NCI-H2081 (cell line): Measurements from ENCODE around the gene GOLT1B.
"Not testable (repeated sequence)": the region's sequence is repeated elsewhere in the genome, so short reads cannot be mapped to it uniquely, and the experiment has no call there.

Source experiments
- DNase-seq, 2 experiments: peaks; one replicate each; lab custom pipeline; 2025; lab: John Stamatoyannopoulos, UW

Gene GOLT1B

DNA sequence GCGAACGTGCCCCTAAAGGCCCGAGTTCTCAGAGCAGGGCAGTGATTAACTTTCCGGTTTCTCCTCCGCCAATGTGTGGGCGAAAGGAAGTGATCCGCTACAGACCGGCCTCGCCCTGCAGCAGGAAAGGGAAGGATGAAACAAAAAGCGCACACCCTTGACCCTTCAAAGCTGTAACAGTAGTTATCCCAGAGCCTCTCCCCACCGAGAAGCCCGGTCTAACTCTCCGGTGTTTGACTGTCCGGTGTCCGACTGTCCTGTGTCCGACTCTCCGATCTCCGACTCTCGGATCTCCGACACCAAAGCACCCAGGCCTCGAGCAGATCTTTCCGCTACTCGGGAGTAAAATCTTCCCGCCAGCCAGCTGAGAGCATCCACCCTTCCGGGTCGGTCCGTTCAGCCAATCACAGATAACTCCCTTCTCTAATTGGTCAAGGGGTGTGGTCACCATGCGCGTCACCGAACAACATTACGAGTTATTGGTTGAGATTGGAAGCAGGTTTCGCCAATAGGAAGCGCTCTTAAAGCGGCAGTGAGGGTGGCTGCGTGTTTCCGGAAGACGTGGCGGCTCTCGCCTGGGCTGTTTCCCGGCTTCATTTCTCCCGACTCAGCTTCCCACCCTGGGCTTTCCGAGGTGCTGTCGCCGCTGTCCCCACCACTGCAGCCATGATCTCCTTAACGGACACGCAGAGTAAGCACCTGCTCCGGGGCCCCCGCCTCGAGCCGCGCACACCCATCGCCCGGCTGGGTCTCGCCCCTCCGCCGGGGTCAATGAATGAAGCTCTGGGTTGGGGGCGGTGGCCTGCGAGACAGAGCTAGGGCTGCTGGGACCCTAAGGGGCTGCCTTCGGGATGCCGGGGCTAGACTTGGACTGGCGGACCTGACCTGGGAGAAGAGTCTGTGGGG, at the start of gene GOLT1B, which contains the start of gene RECQL:
Gene GOLT1B, plus strand, starts transcription at position 532 of the 906 bp plus-strand sequence. Its CDS starts 135 bp downstream, at position 667.
Gene RECQL, minus strand, starts transcription at position 378 of the 906 bp plus-strand sequence. CDS start 2,065 bp downstream, outside the sequence.
- peak; percentile 96 to 98 for DNase-seq

- no peak for DNase-seq
These were observed 48.2 kb upstream of the GOLT1B start for GRCh38 chr12:21453312-21453852.

DNA sequence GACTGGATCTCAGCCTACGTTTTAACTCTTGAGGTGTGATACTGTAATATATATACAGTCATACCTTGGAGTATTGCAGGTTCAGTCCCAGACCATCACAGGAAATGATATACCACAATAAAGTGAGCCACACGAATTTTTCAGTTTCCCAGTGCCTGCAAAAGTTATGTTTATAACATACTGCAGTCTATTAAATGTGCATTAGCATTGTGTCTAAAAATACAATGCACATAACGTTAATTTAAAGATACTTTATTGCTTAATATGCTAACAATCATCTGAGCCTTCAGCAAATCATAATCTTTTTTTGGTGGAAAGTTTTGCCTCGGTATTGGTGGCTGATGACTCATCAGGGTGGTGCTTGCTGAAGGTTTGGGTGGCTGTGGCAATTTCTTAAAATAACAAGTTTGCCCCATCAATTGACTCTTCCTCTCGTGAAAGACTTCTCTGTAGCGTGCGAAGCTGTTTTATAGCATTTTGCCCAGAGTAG, 45.3 kb upstream of the GOLT1B start:
- no peak for DNase-seq

DNA sequence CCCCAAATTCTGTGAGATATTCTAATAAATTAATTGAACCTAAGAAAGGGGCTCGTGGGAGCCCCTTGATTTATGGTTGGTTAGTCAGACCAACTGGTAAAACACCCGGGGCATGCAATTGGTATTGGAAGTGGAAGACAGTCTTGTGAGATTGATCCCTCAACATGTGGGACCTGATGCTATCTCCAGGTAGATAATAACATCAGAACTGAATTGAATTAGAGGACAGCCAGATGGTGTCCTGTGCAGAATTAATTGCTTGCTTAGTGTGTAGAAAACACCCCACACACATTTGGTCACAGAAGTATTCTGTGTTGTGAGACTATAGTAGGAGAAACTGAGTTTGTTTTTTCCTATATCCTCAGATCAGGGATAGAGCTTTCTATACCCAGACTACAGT, 42.1 kb upstream of the GOLT1B start:
- no peak for DNase-seq

DNA sequence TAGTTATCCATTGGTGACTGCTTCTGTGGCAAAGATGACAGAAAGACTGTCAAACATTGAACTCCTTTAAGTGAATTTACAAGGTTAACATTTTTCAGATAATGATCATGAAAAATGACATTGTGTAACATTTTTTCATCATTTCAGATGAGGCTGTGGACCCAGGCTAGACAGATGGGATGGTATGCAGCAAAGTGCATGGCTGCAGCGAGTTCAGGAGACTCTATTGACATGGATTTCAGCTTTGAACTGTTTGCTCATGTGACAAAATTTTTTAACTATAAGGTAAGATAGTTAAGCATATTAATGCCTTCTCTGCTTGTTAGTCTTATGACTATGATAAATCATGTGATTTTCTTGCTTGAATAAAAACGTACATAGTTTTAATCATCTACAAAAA, 34.3 kb upstream of the GOLT1B start:
- not testable (repeated sequence) for DNase-seq

DNA sequence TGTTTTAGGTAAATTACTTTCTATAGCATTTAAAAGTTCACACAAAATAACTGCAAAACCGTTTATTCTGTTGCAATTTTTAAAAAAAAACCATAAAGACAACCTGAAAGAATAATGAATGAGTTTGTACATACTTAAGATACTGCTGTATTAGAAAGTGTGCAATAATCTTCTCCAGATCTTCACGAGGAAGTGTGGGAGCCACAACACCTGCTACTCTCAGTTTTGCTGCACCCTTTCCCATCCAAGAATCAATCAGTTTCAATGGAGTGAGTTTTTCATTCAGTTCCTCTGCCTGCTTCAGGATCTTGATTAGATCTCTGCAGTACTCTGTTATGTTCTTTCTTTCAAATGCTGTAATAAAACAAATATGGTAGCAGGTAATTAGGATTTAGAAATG, 30.3 kb upstream of the GOLT1B start:
- no peak for DNase-seq

GRCh38 chr12:21472197-21472823, 29.3 kb upstream of the GOLT1B start:
- no peak for DNase-seq

GRCh38 chr12:21475552-21475951, 26.0 kb upstream of the GOLT1B start:
- no peak for DNase-seq

GRCh38 chr12:21476949-21477348, 24.6 kb upstream of the GOLT1B start:
- no peak for DNase-seq

- no peak for DNase-seq
These were observed 22.7 kb upstream of the GOLT1B start for GRCh38 chr12:21478756-21479455.

DNA sequence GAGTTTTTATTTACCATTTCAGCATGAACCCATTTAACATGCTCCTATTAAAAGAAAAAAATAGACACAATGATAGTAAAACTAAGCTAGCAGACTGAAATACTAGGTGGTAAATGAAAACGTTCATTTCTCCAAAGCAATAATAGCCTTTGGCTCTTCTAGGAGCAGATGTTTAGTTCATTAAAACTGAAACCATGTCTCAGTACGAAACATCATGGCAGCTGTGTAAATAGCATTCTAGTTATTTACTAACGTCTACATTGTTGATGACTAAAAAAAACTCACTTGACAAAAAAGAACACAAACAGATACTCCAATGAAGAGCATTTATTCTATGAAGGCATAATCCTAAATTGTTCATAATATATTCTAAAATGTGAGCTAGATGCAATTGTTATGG, 18.1 kb upstream of the GOLT1B start:
- peak in 1 of 2 experiments; percentile 90 for DNase-seq

GRCh38 chr12:21485998-21486397, 15.6 kb upstream of the GOLT1B start:
- DNase-seq, result no peak

DNA sequence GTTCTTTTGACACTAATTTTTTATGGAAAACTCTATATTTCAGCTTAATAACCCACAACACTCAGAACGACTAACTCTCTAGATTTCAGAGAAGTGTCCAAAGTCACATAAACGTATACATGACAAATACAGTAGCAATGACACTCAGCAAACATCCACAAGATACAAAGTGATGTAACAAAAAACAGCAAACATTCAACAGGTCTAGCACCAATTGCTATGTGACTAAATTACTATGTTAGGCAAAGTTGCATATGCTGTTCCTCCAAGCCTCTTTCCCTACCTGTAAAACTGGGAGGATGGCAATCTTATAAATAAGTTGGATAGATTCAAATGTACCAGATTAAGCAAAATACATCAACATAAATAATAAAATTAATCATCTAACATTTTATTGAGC, 1.8 kb upstream of the GOLT1B start:
- no peak for DNase-seq

DNA sequence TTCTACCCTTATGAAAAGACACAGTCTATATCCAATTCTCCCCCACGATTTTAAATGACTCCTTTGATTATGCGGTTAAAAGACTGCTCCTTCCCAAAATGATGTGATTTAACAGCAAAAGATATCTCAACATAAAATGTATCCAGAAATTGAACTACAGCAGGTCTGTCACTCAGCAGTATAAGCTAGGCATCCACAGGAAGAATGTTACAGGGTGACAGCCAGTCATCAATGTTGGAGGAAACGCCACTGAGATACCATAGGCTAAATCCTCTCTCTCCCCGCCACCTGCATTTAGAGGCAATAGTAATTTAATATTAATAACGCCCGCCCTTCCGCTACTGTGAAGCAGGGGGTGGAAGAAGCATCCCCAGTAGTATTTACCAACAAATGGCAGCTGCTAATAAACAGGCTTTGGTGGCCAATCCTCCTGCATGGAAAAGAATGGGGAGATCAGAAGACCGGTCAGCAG, 767 bp upstream of the GOLT1B start:
- DNase-seq, result no peak

GRCh38 chr12:21502164-21502496, 541 bp downstream of the GOLT1B start:
- no peak for DNase-seq

GRCh38 chr12:21502872-21503271, 1.3 kb downstream of the GOLT1B start:
- no peak for DNase-seq

DNA sequence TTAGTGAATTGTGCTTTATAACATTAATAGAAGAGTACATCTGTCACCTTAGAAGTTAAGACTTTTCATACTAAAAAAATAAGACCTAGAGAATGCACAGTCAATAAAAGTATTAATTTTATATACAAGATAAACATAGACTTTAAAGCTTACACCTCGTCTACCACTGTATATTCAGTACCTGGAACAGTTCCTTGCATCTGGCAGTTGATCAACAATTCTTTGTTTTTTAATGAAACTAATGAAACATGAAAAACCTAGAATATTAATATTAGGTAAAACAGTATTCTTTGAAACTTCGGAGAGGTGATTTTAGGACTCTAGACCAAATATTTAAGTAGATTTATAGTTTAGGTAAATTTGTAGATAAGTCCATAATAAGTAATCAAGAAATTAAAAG, 4.3 kb downstream of the GOLT1B start:
- no peak for DNase-seq

- DNase-seq, result no peak
These were observed 6.3 kb downstream of the GOLT1B start for GRCh38 chr12:21507849-21508248.

DNA sequence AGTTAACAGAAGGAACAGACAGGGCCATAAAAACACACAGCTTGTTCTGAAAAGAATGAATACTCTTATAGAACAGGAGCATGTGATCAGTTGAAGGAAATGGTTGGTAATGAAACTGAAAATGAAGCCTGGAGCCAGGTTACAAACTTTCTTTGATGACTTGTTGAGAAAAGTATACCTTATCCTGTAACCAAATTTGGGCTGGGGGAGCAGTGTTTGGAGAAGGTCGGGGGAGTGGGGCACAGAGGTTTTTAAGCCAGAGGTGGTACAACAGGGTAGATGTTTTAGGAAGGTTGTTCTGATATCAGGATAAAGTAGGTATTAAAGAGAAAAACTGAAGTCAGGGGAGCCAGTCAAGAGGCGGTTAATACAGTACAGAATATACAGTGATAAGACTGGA, 8.2 kb downstream of the GOLT1B start:
- DNase-seq, result no peak

- DNase-seq, result no peak
These were observed 14.7 kb downstream of the GOLT1B start for GRCh38 chr12:21516281-21516680.

DNA sequence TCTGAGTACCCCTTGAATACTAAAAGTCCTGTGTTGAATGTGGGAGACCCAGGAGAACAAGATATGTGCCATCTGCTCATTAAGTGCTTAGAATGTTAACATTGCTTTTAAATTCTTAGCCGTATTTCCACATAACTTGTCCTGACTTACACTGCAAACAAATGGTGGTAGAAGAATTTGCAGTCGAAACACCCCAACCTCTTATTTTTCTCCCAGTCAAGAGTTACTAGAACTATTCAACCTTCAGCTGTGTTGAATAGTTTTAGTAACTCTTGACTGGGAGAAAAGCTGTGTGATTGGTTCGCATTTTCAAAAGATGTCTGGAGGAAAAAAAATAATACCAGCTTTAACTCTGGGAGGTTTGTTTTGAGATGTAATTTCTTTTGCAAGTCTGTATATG, 16.9 kb downstream of the GOLT1B start:
- no peak for DNase-seq

DNA sequence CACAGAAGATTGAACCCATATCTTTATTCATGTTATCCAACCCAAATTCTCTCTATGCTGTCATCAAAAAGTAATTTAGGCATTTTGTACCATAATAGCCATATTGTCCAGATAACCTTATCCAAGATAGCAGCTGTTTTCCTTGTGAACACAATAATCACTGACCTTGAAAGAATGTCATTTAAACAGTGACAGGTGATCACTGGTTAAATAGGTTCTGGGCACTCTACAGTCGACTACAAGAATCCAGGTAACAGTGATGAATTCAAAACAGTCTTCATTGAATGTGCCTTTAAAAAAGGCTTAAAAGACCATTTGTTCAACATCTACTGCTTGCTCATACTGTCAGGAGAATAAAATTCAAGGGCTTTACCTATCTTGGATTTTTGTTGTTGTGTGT, 20.0 kb downstream of the GOLT1B start:
- no peak for DNase-seq
